Stimulated activated memory B cell treated with anti-CD40 and anti-IgM and Interleukin-4, amounts not matched to agents 10 μg/mL and 1 μg/mL and 100 μg/mL, for 72 hours (primary cell): Measurements from ENCODE around the gene HIVEP3.

Experiments used
- ATAC-seq: fragments of 150-1000 bp; cut with Tn5 transposase; 2 replicates; pipeline ENCODE4 v1.10.0; 2021
- H3K27ac Mint-ChIP-seq: one replicate; pipeline ENCODE4 v1.8.0; 2022; ENCODE audit warnings: mild to moderate bottlenecking, mixed read lengths
- H3K27me3 Mint-ChIP-seq: one replicate; pipeline ENCODE4 v1.8.0; 2022; ENCODE audit warnings: mixed read lengths
- H3K36me3 Mint-ChIP-seq: one replicate; pipeline ENCODE4 v1.8.0; 2022; ENCODE audit warnings: mixed read lengths
- H3K4me1 Mint-ChIP-seq: one replicate; pipeline ENCODE4 v1.8.0; 2022; ENCODE audit warnings: mixed read lengths
- H3K4me3 Mint-ChIP-seq: one replicate; pipeline ENCODE4 v1.8.0; 2022; ENCODE audit warnings: mild to moderate bottlenecking, moderate library complexity, mixed read lengths
- H3K9me3 Mint-ChIP-seq: one replicate; pipeline ENCODE4 v1.8.0; 2022; ENCODE audit warnings: mixed read lengths

Gene HIVEP3

DNA sequence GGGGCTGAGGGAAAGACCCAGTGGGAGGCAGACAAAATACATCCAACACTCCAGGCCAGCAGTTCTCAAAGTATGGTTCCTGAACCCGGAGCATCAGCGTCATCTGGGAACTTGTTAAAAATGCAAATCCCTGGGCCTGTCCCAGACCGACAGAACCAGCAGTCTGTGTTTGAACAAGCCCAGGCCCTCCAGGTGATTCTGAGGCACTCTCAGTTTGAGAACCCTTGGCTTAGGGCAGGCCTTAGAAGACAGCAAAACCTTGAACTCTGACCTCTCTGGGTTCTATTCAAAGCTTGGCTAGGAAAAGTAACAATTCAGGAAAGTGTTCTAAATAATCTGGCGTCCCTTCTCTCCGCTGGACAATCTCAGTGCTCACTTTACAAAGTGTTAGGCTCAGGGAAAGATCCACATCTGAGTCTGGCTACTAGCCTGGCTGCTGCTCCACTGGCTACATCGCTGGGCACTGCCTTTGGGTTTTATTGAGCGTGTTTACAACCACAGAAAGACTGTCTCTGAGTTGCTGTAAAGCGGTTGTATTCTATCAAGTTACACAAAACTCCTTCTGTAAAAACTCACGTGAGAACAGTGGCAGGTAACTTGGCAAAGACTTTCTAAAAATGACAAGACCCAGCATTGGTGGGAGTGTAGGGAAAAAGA, 166.1 kb downstream of the HIVEP3 start:
- H3K4me1 Mint-ChIP-seq, result peaks cover 69% of the 10 kb centered on the region
- H3K36me3 Mint-ChIP-seq, result no peaks in the 10 kb centered on the region
- H3K4me3 Mint-ChIP-seq, result no peak overlapping the region
- peak overlapping the region; percentile 87 for H3K27ac Mint-ChIP-seq
- H3K27me3 Mint-ChIP-seq, result no peaks in the 10 kb centered on the region
- no peaks in the 10 kb centered on the region for H3K9me3 Mint-ChIP-seq
- ATAC-seq, result no peak

DNA sequence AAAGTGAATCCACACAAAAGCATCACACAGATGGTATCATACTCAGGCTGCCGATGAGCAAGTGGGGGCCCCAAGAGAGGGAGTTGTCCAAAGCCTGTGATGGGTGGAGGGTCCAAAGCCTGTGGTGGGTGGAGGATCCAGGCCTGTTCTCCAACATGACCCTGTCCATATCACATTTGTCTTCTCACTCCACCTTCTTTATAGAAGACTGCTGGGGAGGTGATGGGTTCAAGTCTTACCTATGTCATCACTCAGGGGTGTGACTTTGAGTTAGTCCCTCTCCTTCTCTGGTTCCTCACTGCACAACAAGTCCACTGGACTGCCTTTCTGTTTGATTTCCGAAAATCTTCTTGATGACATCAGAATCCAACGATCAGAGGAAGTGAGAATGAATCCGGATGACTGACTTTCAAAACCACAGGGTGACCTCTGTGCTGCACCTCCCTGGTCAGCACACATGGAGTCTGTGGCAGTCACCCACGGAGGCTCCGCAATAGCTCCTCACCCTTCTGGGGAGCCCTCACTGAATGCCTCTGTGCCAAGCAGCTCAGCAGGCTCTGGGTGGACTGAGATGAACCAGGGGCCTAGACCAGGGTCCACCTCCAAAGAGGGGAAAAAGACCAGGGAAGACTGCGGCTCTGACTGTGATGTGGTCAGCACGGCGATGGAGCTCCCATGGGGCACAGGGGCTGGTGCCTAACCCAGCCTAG, 166.8 kb downstream of the HIVEP3 start:
- ATAC-seq, result peak; percentile 79

DNA sequence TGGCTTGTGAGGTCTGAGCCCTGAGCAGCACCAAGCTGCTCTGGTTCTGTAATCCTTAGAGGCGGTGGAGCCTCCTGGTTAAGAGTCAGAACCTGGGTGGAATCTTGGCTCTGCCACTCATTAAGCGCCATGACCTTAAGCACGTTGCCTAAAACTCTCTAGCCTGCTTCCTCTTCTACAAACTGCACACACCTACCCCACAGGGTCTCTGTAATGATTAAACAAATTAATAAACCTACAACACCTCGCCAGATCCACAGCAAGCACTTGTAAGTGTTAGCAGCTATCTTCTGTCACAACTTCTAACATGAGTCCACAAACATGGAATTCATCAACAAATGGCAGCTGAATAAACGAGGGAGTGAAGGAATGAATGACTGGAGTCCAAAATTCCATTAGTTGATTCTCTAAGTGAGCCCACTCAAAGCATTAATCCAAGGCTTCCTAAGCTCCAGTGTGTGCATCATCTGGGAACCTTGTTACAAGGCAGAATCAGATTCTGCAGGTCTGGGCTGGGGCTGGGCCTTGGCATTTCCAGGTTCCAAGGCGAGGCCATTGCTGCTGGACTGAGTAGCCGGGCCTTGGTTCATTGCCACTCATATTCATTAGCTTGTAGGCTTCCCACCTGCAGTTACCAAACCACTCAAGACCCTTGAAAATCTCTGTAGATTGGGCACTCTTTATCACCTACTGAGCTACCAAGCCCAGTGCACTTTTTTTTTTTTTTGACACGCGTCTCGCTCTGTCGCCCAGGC, 168.6 kb downstream of the HIVEP3 start:
- Mint-ChIP-seq H3K27ac (peak overlapping the region; percentile 87), H3K9me3 (no peaks in the 10 kb centered on the region), H3K4me3 (peak overlapping the region; percentile 59), H3K36me3 (no peaks in the 10 kb centered on the region), H3K4me1 (peaks cover 86% of the 10 kb centered on the region), H3K27me3 (no peaks in the 10 kb centered on the region)
- ATAC-seq, result peak; percentile 6

More for the DNA sequence above, 166.8 kb downstream of the HIVEP3 start:
- Mint-ChIP-seq H3K4me3 (peak overlapping the region; percentile 59), H3K9me3 (no peaks in the 10 kb centered on the region), H3K4me1 (peaks cover 71% of the 10 kb centered on the region), H3K27me3 (no peaks in the 10 kb centered on the region), H3K27ac (peak overlapping the region; percentile 87), H3K36me3 (no peaks in the 10 kb centered on the region)

DNA sequence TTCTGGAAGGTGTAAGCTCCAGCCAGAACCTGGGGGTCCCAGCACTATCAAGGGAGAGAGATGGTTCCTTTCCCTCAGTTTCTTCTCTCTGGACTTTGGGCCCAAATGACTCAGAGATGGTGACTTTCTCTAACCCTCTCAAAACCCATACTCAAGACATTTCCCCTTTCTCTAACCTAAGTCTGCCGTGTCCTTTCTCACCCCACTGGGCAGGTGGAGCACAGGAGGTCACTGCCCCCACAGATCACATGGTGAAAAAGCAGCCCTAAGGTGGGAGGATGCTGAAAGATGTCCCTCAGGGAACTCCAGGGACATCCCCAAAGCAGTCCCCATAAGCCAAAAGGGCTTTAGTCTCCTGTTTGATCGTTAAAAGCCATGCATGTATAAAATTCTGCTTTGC, 173.7 kb downstream of the HIVEP3 start:
- no peaks in the 10 kb centered on the region for H3K9me3 Mint-ChIP-seq
- H3K4me1 Mint-ChIP-seq, result peaks cover 80% of the 10 kb centered on the region
- no peak overlapping the region for H3K4me3 Mint-ChIP-seq
- no peaks in the 10 kb centered on the region for H3K36me3 Mint-ChIP-seq
- peak overlapping the region; percentile 26 for H3K27ac Mint-ChIP-seq
- no peaks in the 10 kb centered on the region for H3K27me3 Mint-ChIP-seq
- ATAC-seq, result peak; percentile 86

DNA sequence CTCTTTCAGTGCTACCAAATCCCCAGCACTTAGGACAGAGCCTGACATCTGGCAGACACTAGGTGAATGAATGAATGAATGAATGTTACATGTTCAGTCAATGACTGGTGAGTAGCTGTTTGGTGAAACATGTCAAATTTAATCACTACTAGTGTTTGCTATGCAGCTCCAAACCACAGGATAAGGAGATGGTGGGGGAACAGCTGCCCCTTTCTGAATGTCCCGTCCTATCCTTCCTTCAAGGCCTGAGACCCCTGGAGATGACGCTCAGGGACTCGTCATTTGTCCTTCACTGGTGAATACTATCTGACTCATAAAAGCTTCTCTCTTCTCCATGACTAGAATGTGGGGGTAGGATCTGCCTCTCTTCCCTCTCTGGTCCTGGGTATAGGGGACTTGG, 175.4 kb downstream of the HIVEP3 start:
- H3K9me3 Mint-ChIP-seq, result no peaks in the 10 kb centered on the region
- ATAC-seq, result no peak
- peaks cover 77% of the 10 kb centered on the region for H3K4me1 Mint-ChIP-seq
- H3K4me3 Mint-ChIP-seq, result no peak overlapping the region
- no peaks in the 10 kb centered on the region for H3K27me3 Mint-ChIP-seq
- peak overlapping the region; percentile 26 for H3K27ac Mint-ChIP-seq
- no peaks in the 10 kb centered on the region for H3K36me3 Mint-ChIP-seq

DNA sequence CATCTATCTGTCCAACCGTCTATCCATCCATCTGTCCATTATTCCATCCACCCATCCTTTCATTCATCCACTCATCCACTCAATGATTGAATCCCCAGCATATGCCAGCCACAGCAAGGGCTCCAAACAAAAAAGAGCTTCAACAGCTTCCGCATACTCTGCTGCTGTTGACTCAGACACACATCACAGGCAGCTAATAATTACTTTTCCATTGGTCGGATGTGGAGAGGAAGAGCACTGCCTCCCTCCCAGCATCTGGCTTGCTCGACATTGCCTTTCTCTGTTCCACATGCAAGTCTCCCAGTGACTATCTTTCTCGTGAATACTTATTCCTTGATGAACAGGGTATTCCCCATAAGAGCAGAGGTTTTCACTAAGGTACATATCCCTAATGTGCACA, 176.5 kb downstream of the HIVEP3 start:
- H3K27ac Mint-ChIP-seq, result peak overlapping the region; percentile 7
- H3K4me3 Mint-ChIP-seq, result no peak overlapping the region
- ATAC-seq, result no peak
- H3K36me3 Mint-ChIP-seq, result no peaks in the 10 kb centered on the region
- H3K4me1 Mint-ChIP-seq, result peaks cover 87% of the 10 kb centered on the region
- no peaks in the 10 kb centered on the region for H3K9me3 Mint-ChIP-seq
- no peaks in the 10 kb centered on the region for H3K27me3 Mint-ChIP-seq

DNA sequence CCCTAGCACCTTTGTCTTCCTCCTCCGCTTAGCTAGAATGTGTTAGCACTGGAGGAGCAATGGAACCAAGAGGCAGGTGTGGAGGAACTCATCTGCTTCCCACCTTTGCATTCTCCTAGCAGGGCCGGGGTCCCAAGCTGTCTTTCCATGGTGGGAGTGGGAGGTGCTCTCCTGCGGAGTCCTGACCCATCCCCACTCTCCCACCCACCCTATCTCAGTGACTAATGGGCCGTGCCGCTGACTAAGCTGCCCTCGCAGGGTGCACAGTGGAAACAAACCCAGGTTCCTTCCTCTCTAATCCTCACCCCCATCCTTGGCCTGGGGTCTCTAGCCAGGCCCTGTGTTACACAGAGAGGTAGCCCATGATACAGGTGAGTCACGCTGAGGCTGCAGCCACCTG, 177.5 kb downstream of the HIVEP3 start:
- Mint-ChIP-seq H3K27ac (peak overlapping the region; percentile 78), H3K27me3 (no peaks in the 10 kb centered on the region), H3K36me3 (no peaks in the 10 kb centered on the region), H3K9me3 (no peaks in the 10 kb centered on the region), H3K4me3 (no peak overlapping the region), H3K4me1 (peaks cover 84% of the 10 kb centered on the region)
- no peak for ATAC-seq

DNA sequence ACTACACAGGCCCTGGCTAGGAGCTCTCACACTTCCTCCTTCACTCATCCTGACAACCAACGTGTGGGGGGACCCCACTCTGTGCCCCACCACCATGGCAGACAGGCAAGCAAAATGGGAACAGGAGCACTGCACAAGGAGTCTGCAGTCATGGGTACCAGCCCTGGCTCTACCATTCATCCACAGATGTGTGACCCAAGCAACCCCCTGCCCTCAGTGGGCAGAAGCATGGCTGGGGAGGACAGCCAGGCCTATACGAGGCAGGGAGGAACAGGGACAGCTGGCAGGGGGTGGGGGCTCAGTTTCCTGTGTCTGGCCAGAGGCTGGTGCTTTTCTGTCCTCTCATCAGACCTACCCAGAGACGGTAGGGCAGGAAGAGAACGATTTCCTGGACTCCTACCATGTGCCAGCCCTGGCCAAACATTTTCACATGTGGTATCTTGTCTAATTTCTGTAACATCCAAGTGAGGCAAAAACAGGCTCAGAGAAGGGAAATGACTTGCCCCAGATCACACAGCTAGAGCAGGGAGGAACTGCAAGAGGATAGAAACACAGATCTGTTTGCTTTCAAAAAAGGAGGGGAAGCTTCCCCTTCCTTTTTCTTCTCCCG, 178.0 kb downstream of the HIVEP3 start:
- Mint-ChIP-seq H3K4me3 (no peak overlapping the region), H3K9me3 (no peaks in the 10 kb centered on the region), H3K27me3 (no peaks in the 10 kb centered on the region), H3K36me3 (no peaks in the 10 kb centered on the region), H3K27ac (peak overlapping the region; percentile 78), H3K4me1 (peaks cover 80% of the 10 kb centered on the region)
- ATAC-seq, result no peak

DNA sequence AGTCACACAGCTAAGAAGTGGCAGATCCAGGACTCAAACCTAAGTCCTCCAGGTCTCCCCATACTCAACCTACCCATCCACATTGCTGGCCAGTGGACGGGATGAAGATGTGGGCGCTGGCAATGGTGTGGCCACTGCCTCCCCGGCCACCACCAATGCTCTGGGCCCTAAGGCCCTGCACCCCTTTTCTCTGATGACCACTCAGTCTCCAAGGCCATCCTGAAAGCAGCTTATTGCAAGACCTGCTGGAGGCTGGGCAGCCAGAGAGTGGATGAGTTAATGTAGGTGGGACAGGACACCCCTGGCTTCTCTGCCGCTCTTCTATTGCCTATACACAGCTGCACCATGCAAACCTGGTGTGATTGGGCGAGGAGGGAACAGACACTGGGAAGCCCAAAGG, 178.7 kb downstream of the HIVEP3 start:
- H3K36me3 Mint-ChIP-seq, result no peaks in the 10 kb centered on the region
- peak overlapping the region; percentile 78 for H3K27ac Mint-ChIP-seq
- no peaks in the 10 kb centered on the region for H3K27me3 Mint-ChIP-seq
- no peak overlapping the region for H3K4me3 Mint-ChIP-seq
- H3K4me1 Mint-ChIP-seq, result peaks cover 80% of the 10 kb centered on the region
- ATAC-seq, result no peak
- no peaks in the 10 kb centered on the region for H3K9me3 Mint-ChIP-seq

DNA sequence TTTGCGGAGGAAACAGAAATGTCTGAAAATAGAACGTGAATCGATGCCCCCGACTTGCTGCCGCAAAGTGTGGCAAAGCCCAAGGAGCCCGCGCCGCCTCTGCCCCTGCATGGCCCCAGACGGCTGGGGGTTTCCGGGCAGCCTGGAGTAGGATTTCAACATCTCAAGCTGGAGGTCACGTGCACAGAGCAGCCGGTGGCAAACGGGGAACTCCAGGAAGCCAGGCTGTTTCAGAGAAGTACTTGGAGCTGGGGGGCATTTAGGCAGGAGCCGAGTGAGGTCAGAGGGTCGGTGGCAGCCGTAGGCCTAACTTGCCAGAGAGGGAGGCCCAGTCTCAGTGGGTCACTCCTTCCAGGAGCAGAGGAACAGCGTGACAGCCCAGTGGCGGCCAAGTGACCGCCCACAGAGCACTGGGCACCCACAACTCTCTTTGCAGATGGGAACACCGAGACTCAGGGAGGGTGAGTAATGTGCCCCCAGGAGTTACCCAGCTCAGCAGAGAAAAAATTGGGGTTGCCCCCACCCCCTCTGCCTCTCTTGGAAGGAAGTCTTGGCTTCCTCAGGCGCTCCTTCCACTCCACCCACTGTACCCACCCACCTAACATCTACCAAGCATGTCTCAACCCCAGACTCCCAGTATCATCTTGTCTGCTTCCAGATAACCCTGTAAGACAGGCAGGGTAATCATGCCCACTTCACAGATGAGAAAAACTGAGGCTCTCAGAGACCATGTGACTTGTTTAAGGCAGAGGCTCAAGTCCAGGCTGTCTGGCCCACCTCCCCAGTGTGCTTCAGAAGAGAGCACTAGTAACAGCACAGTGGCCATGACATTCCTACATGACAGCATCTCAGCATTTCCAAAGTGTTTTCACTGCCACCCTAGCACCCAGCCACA, 179.4 kb downstream of the HIVEP3 start:
- peaks cover 80% of the 10 kb centered on the region for H3K4me1 Mint-ChIP-seq
- no peaks in the 10 kb centered on the region for H3K9me3 Mint-ChIP-seq
- H3K36me3 Mint-ChIP-seq, result no peaks in the 10 kb centered on the region
- peak overlapping the region; percentile 28 for H3K4me3 Mint-ChIP-seq
- peak; percentile 85 for ATAC-seq
- H3K27ac Mint-ChIP-seq, result peak overlapping the region; percentile 78
- no peaks in the 10 kb centered on the region for H3K27me3 Mint-ChIP-seq

DNA sequence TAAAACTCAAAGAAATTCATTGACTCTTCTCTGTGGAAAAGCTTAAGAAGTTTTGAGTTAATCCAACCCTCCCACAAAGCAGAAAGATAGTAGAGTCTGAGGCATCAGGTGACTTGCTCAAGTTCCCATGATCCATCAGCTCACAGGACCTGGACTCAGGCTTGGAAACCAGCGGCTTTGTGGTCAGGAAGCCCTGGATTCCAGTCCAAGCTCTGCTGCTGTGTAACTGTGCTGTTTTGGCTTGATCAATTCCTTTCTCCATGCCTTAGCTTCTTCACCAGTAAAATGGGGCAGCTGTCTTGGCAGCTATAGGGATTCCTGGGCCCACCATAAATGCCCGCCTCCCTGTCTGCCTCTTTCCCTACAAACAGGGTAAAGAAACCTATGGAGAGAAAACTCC, 180.2 kb downstream of the HIVEP3 start:
- Mint-ChIP-seq H3K27me3 (no peaks in the 10 kb centered on the region), H3K36me3 (no peaks in the 10 kb centered on the region), H3K4me1 (peaks cover 80% of the 10 kb centered on the region), H3K9me3 (no peaks in the 10 kb centered on the region), H3K27ac (peak overlapping the region; percentile 78), H3K4me3 (no peak overlapping the region)
- ATAC-seq, result no peak

DNA sequence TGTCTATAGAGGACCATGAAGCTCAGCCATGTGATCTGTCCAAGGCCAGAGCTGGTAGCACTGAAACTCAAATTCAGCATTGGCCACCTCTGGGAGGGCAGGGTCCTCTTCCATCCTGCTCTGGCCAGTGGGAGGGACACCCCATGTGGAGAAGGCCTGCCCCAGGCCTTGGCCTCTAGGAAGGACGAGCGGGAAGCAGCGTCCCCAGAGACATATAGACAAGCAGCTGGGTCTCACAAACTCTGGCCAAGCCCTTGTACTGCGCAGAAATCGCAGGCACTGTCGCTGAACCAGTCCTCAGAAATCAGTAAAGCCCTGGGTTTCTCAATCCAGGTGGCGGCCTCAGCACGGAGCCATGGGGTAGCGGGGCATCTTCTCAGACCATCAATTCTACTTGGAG, 180.7 kb downstream of the HIVEP3 start:
- no peak overlapping the region for H3K4me3 Mint-ChIP-seq
- H3K4me1 Mint-ChIP-seq, result peaks cover 80% of the 10 kb centered on the region
- no peaks in the 10 kb centered on the region for H3K9me3 Mint-ChIP-seq

DNA sequence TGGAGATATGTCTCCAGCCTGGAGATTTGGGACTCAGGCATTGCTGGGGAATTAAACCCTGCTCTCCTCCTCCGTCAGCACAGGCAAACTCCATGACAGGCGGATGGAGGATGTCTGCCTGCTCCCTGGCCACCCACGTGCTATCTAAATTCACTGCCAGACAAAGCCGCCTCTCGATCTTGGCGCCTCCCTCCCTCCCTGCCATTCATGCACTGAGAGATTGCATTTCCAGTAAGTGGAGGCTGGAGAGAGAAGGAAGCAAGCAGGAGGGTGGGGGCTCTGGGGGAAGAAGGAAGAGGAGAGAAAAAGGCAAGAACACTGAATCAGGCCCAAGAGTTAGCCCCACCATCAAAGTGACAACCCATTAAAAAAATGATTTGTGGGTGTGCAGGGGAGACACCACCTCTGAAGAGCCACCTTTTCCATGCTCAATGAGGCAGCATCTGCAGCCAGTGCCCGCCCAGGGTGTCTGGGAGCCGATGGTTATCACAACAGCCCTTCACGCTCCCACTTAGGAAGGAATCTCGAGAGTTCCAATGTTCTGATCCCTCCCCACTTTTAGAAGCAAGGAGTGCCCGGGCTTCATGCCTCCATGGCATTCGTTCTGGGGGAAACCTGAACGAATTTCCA, 183.0 kb downstream of the HIVEP3 start:
- Mint-ChIP-seq H3K27ac (no peak overlapping the region), H3K36me3 (no peaks in the 10 kb centered on the region)
- no peak for ATAC-seq

More for the DNA sequence above, 180.7 kb downstream of the HIVEP3 start:
- no peaks in the 10 kb centered on the region for H3K27me3 Mint-ChIP-seq
- H3K36me3 Mint-ChIP-seq, result no peaks in the 10 kb centered on the region
- peak overlapping the region; percentile 40 for H3K27ac Mint-ChIP-seq
- no peak for ATAC-seq

DNA sequence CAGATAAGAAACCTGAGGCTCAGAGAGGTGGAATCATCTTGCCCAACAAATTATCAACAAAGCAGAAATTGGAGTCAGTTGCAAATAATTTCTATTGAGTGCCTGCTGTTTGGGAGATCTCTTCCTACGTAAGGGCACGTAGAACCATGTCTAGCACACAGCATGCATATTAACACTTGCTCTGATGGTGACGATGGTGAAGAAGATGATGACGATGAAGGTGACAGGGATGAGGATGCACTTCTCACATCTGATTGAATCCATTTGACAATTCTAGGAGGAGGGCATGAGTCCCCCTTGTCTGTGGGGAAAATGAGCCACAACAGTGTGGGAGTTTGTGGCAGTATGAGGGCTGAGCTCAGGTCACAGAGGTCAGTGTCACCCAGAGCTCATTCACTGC, 183.6 kb downstream of the HIVEP3 start:
- ATAC-seq, result no peak
- no peaks in the 10 kb centered on the region for H3K27me3 Mint-ChIP-seq
- no peak overlapping the region for H3K4me3 Mint-ChIP-seq
- no peaks in the 10 kb centered on the region for H3K9me3 Mint-ChIP-seq
- no peak overlapping the region for H3K27ac Mint-ChIP-seq
- H3K36me3 Mint-ChIP-seq, result no peaks in the 10 kb centered on the region
- H3K4me1 Mint-ChIP-seq, result peaks cover 73% of the 10 kb centered on the region

More for the DNA sequence above, 183.0 kb downstream of the HIVEP3 start:
- peaks cover 73% of the 10 kb centered on the region for H3K4me1 Mint-ChIP-seq
- no peaks in the 10 kb centered on the region for H3K9me3 Mint-ChIP-seq
- no peaks in the 10 kb centered on the region for H3K27me3 Mint-ChIP-seq
- H3K4me3 Mint-ChIP-seq, result no peak overlapping the region
